ENCODE data around the gene S100A10. TPM values are rescaled to one million over a fixed set of nuclear protein-coding genes. Genes with fewer than 3 reads are reported as not detected.

S100A10 gene
- total RNA-seq, 2 experiments from 2014 or later = 208 to 220 TPM

DNA sequence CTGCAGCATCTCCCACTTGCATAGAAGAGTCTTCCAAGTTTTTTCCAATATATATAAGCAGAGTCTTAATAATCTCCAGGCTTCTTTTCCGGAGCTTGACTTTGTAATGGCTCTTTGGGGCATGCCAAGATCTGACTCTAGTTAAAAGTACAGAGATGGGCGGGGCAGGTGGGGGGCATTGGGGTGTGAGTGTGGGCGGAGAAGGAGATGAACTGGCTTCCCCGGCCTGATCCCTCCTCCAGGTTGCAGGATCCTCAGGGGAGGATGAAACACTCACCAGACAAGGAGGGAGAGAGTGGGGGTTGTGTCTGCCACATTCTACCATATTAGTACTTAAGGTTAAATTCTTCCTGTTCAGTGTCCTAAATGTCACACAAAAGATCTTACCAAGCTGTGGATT lies 23.0 kb downstream of the S100A10 start:
- Mint-ChIP-seq H3K36me3 (ENCODE audit: low read depth) (no peaks in the 10 kb centered on the region), H3K4me1 (ENCODE audit: low read depth) (peaks cover 25% of the 10 kb centered on the region), H3K27me3 (peaks cover 4% of the 10 kb centered on the region), H3K27ac (no peak overlapping the region), H3K4me3 (no peak overlapping the region), H3K9me3 (no peaks in the 10 kb centered on the region)
- CTCF ChIA-PET = interaction anchor here (1.0 to 11.3 kb wide), 9 partner anchors 15 to 215 kb away, joined by 3 to 321 read pairs (median 4); partner anchors contain the start of gene S100A10
- intact Hi-C loops (cut with micrococcal nuclease) = no loop called here
- POLR2A ChIA-PET = interaction anchor here (1.2 to 2.2 kb wide), 2 partner anchors 19 to 25 kb away, joined by 5 to 6 read pairs; no protein-coding TSS in a partner anchor
- no peak for TF ChIP-seq CTCF (IDR thresholded peaks at IDR 0.05)
- DNase-seq (no peak), ATAC-seq (no peak)

DNA sequence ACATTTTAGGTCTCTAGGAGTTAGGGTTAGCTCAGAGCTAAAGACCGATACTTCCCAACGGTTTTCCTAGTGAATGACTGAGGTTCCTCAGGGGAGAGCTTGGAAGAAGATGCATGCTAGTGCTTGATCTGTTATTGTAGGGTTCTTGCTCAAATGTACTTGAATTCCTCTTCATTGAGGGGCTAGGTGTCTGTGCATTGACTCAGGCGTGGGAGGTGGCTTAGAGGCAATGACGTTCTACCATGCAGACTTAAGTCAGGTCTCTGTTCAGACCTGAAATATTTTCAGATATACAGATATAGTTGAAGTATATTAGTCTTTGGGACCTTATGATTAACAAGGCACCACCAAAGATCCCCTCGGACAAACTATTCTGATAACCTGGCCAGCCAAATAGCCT lies 23.5 kb downstream of the S100A10 start:
- POLR2A ChIA-PET = interaction anchor here (0.6 to 2.2 kb wide), 5 partner anchors 17 to 33 kb away, joined by 3 to 6 read pairs (median 3); no protein-coding TSS in a partner anchor
- intact Hi-C loops (cut with micrococcal nuclease) = no loop called here
- Mint-ChIP-seq H3K36me3 (ENCODE audit: low read depth) (no peaks in the 10 kb centered on the region), H3K4me3 (no peak overlapping the region), H3K9me3 (no peaks in the 10 kb centered on the region), H3K4me1 (ENCODE audit: low read depth) (peaks cover 25% of the 10 kb centered on the region), H3K27ac (no peak overlapping the region), H3K27me3 (peaks cover 5% of the 10 kb centered on the region)
- CTCF ChIA-PET = interaction anchor here (0.8 to 11.3 kb wide), 13 partner anchors 15 to 588 kb away, joined by 3 to 321 read pairs (median 4); partner anchors contain the start of gene S100A10
- ATAC-seq (no peak), DNase-seq (no peak)
- no peak for TF ChIP-seq CTCF (IDR thresholded peaks at IDR 0.05)

DNA sequence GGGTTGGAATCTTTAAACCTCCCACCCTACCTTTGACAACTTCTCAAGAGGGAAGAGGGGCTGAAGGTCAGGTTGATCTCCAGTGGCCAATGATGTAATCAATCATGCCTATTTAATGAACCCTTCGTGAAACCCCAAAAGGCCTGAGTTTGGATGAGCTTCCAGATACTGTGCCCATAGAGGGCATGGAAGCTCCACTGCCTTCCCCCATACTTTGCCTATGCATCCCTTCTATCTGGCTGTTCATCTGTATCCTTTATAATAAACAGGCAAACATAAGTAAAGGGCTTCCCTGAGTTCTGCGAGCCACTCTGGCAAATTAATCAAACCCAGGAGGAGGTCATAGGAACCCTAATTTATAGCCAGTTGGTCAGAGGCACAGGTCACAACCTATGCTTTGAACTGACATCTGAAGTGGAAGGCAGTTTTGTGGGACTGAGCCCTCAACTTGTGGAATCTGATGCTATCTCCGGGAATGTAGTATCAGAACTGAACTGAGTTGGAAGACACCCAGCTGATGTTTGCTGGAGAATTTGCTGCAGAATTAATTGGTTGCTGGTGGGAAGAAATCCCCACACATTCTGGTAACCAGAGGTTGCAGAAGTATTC lies 24.8 kb downstream of the S100A10 start:
- ATAC-seq (no peak), DNase-seq (no peak)
- H3K4me1 Mint-ChIP-seq (ENCODE audit: low read depth) = peaks cover 25% of the 10 kb centered on the region
- intact Hi-C loops (cut with micrococcal nuclease) = loop anchor here (1.0 kb wide), 1 partner anchor 28 kb away; no protein-coding TSS in a partner anchor
- no peak overlapping the region for H3K4me3 Mint-ChIP-seq
- H3K27ac Mint-ChIP-seq = no peak overlapping the region
- H3K36me3 Mint-ChIP-seq (ENCODE audit: low read depth) = no peaks in the 10 kb centered on the region
- H3K27me3 Mint-ChIP-seq = peaks cover 6% of the 10 kb centered on the region
- CTCF ChIA-PET = interaction anchor here (0.7 to 11.3 kb wide), 26 partner anchors 8 to 490 kb away, joined by 3 to 321 read pairs (median 7); partner anchors contain the start of genes S100A10 and S100A11
- TF ChIP-seq CTCF (IDR thresholded peaks at IDR 0.05) = no peak
- POLR2A ChIA-PET = interaction anchor here (0.8 to 2.2 kb wide), 6 partner anchors 17 to 67 kb away, joined by 3 to 6 read pairs (median 4); no protein-coding TSS in a partner anchor
- no peaks in the 10 kb centered on the region for H3K9me3 Mint-ChIP-seq

DNA sequence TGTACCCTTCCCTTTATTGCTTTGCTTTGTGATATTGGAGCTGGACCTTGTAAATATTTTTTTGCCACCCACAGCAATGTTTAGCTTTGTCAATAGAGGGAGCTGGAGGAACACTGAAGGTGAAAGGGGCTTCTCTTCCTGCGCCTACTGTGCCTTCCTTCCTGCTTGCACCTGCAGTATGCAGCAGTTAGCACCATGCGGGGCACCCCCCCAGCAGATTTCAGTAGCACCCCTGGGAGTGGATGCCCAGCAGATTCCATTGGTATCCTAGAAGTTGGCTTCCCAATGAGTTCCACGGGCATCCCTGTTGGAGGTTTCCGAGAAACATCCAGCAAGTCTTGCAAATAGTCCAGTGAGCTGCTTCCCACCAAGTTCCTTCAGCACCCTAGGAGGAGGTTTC lies 25.6 kb downstream of the S100A10 start:
- CTCF ChIA-PET = interaction anchor here (0.6 to 11.3 kb wide), 39 partner anchors 9 to 491 kb away, joined by 3 to 321 read pairs (median 5); partner anchors contain the start of genes S100A10 and S100A11

More for the DNA sequence above, 25.6 kb downstream of the S100A10 start:
- DNase-seq = peak; percentile 69
- Mint-ChIP-seq H3K27ac (no peak overlapping the region), H3K4me3 (no peak overlapping the region), H3K27me3 (peaks cover 5% of the 10 kb centered on the region), H3K36me3 (ENCODE audit: low read depth) (no peaks in the 10 kb centered on the region), H3K4me1 (ENCODE audit: low read depth) (peaks cover 22% of the 10 kb centered on the region), H3K9me3 (no peaks in the 10 kb centered on the region)
- peak; percentile 88 for ATAC-seq
- peak; percentile 81 for TF ChIP-seq CTCF (IDR thresholded peaks at IDR 0.05)
- intact Hi-C loops (cut with micrococcal nuclease) = loop anchor here (1.0 kb wide), 1 partner anchor 29 kb away; no protein-coding TSS in a partner anchor
- POLR2A ChIA-PET = interaction anchor here (0.8 to 1.8 kb wide), 5 partner anchors 17 to 68 kb away, joined by 3 to 5 read pairs (median 3); no protein-coding TSS in a partner anchor

Data from activated CD8-positive, alpha-beta T cell treated with anti-CD3 and anti-CD28 coated beads for 36 hours (primary cell).